H1 (cell line): ENCODE results near the gene CDC14B. TPM values are rescaled to one million over a fixed set of nuclear protein-coding genes. Genes with fewer than 3 reads are reported as not detected.

ENCODE experiments used
- NANOG ChIP-seq: IDR thresholded peaks from 2 replicates; pipeline ENCODE4 v1.6.1; 2011; ENCODE audit warnings: low read length, low read depth, mild to moderate bottlenecking, inconsistent platforms; ENCODE audit not compliant: insufficient read depth, poor library complexity, severe bottlenecking
- RAD21 ChIP-seq, 2 experiments: IDR thresholded peaks in 1 of 2; conservative IDR thresholded peaks in 1 of 2; 2 replicates each; pipeline ENCODE4 v1.6.1; 2011; ENCODE audit warnings: low read depth in 2 of 2, low read length in 2 of 2, improper control_type of control experiment in 1 of 2, inconsistent platforms in 1 of 2, mild to moderate bottlenecking in 1 of 2, moderate library complexity in 1 of 2
- TAF1 ChIP-seq: IDR thresholded peaks from 2 replicates; pipeline ENCODE4 v1.6.1; 2011; ENCODE audit warnings: mild to moderate bottlenecking, low read depth, low read length
- TEAD4 ChIP-seq: IDR thresholded peaks from 2 replicates; pipeline ENCODE4 v1.6.1; 2012; ENCODE audit warnings: low read depth, low read length, inconsistent platforms, mixed read lengths
- polyA plus RNA-seq, 7 experiments: library from polyadenylated mRNA; depleted of rRNA in 3 of 7; stranded (reverse) in 5 of 7; unstranded in 2 of 7; fragments of >200 nt in 5 of 7; fragments of 200-250 nt in 2 of 7; gene quantifications; 1 replicate in 5 of 7; 2 replicates in 1 of 7; 4 replicates in 1 of 7; pipeline versions ENCODE4 v1.2.1 to v1.2.3, GENCODE V29; 2011 to 2013; ENCODE audit warnings: missing spikeins in 2 of 7, mixed read lengths in 2 of 7
- total RNA-seq: library from RNA; stranded (reverse); fragmentation: NEBNext Ultra II Directional; extraction: Animal tissue kit (Norgen Biotek cat#: 25700); gene quantifications from 2 replicates; pipeline ENCODE4 v1.2.1, GENCODE V29; 2021
- TF ChIP-seq, protein P1 (sequence below): fragments of 300-600 bp; sonication (generic); IDR thresholded peaks from 2 replicates; pipeline ENCODE4 v1.7.1; 2012; ENCODE audit warnings: low read length, moderate library complexity, mild to moderate bottlenecking, inconsistent platforms; ENCODE audit not compliant: insufficient replicate concordance

CDC14B gene
- total and polyA plus RNA-seq, 2 of the 8 experiments (the other 6 are each of a cell fraction or from before 2014, with no cell fraction given), result 17.2 to 44.6 TPM

DNA sequence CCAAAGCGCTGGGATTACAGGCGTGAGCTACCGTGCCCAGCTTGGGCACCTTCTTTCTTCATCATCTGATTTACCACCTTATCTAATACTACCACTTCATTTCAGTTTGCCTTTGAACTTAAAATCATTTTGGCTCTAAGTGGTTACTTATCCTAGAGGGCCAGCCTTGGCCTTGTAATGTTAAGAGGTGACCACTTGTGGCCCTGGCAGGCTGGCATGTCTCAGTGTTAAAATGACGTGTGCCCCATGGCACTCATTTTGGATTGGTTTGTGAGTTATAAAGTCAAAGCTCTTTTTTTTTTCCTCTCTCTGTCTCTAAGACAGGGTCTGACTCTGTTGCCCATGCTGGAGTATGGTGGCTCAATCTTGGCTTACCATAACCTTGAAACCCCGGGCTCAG lies 151.9 kb downstream of the CDC14B start (continued):
- no peak for TF ChIP-seq TEAD4
- TF ChIP-seq NANOG, result no peak
- TF ChIP-seq TAF1, result no peak
- TF ChIP-seq, protein P1, sequence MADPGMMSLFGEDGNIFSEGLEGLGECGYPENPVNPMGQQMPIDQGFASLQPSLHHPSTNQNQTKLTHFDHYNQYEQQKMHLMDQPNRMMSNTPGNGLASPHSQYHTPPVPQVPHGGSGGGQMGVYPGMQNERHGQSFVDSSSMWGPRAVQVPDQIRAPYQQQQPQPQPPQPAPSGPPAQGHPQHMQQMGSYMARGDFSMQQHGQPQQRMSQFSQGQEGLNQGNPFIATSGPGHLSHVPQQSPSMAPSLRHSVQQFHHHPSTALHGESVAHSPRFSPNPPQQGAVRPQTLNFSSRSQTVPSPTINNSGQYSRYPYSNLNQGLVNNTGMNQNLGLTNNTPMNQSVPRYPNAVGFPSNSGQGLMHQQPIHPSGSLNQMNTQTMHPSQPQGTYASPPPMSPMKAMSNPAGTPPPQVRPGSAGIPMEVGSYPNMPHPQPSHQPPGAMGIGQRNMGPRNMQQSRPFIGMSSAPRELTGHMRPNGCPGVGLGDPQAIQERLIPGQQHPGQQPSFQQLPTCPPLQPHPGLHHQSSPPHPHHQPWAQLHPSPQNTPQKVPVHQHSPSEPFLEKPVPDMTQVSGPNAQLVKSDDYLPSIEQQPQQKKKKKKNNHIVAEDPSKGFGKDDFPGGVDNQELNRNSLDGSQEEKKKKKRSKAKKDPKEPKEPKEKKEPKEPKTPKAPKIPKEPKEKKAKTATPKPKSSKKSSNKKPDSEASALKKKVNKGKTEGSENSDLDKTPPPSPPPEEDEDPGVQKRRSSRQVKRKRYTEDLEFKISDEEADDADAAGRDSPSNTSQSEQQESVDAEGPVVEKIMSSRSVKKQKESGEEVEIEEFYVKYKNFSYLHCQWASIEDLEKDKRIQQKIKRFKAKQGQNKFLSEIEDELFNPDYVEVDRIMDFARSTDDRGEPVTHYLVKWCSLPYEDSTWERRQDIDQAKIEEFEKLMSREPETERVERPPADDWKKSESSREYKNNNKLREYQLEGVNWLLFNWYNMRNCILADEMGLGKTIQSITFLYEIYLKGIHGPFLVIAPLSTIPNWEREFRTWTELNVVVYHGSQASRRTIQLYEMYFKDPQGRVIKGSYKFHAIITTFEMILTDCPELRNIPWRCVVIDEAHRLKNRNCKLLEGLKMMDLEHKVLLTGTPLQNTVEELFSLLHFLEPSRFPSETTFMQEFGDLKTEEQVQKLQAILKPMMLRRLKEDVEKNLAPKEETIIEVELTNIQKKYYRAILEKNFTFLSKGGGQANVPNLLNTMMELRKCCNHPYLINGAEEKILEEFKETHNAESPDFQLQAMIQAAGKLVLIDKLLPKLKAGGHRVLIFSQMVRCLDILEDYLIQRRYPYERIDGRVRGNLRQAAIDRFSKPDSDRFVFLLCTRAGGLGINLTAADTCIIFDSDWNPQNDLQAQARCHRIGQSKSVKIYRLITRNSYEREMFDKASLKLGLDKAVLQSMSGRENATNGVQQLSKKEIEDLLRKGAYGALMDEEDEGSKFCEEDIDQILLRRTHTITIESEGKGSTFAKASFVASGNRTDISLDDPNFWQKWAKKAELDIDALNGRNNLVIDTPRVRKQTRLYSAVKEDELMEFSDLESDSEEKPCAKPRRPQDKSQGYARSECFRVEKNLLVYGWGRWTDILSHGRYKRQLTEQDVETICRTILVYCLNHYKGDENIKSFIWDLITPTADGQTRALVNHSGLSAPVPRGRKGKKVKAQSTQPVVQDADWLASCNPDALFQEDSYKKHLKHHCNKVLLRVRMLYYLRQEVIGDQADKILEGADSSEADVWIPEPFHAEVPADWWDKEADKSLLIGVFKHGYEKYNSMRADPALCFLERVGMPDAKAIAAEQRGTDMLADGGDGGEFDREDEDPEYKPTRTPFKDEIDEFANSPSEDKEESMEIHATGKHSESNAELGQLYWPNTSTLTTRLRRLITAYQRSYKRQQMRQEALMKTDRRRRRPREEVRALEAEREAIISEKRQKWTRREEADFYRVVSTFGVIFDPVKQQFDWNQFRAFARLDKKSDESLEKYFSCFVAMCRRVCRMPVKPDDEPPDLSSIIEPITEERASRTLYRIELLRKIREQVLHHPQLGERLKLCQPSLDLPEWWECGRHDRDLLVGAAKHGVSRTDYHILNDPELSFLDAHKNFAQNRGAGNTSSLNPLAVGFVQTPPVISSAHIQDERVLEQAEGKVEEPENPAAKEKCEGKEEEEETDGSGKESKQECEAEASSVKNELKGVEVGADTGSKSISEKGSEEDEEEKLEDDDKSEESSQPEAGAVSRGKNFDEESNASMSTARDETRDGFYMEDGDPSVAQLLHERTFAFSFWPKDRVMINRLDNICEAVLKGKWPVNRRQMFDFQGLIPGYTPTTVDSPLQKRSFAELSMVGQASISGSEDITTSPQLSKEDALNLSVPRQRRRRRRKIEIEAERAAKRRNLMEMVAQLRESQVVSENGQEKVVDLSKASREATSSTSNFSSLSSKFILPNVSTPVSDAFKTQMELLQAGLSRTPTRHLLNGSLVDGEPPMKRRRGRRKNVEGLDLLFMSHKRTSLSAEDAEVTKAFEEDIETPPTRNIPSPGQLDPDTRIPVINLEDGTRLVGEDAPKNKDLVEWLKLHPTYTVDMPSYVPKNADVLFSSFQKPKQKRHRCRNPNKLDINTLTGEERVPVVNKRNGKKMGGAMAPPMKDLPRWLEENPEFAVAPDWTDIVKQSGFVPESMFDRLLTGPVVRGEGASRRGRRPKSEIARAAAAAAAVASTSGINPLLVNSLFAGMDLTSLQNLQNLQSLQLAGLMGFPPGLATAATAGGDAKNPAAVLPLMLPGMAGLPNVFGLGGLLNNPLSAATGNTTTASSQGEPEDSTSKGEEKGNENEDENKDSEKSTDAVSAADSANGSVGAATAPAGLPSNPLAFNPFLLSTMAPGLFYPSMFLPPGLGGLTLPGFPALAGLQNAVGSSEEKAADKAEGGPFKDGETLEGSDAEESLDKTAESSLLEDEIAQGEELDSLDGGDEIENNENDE, result no peak
- no peak for TF ChIP-seq RAD21 (IDR thresholded peaks at IDR 0.05 in 1 of 2, conservative IDR thresholded peaks at IDR 0.05 in 1 of 2; ENCODE audit: low read depth in 2 of 2, low read length in 2 of 2)
- TF ChIP-seq, all 59 proteins: peak for 0
